Left ventricle myocardium inferior (tissue), 1 donor: ENCODE results near the gene TMCC2. TPM values are rescaled to one million over a fixed set of nuclear protein-coding genes. Genes with fewer than 3 reads are reported as not detected.

Experiments
- DNase-seq: peaks from one replicate; pipeline ENCODE4 v3.0.0-alpha.2; 2020
- H3K27ac ChIP-seq: fragments of 200-600 bp; replicated peaks from 2 replicates; pipeline ENCODE4 v1.8.0; 2021
- H3K27me3 ChIP-seq: fragments of 200-600 bp; 2 replicates; pipeline ENCODE4 v1.8.0; 2021; ENCODE audit warnings: low read depth
- H3K36me3 ChIP-seq: fragments of 200-600 bp; 2 replicates; pipeline ENCODE4 v1.8.0; 2021
- H3K4me1 ChIP-seq: fragments of 200-600 bp; 2 replicates; pipeline ENCODE4 v1.8.0; 2021
- H3K4me3 ChIP-seq: fragments of 200-600 bp; 2 replicates; pipeline ENCODE4 v1.8.0; 2021; ENCODE audit warnings: mild to moderate bottlenecking, moderate library complexity
- H3K9me3 ChIP-seq: fragments of 200-600 bp; replicated peaks from 2 replicates; pipeline ENCODE4 v1.8.0; 2021
- intact Hi-C: fragments of 100-400 bp; cut with micrococcal nuclease; formaldehyde crosslinking; loops from one replicate; pipeline ENCODE4 v1.11.0; 2022
- total RNA-seq: library from RNA; stranded (reverse); fragmentation: NEBNext Ultra II Directional; extraction: Animal tissue kit (Norgen Biotek cat#: 25700); gene quantifications from one replicate; pipeline ENCODE4 v1.2.1, GENCODE V29; 2021
- TF ChIP-seq, protein P1 (sequence below): fragments of 200-600 bp; IDR thresholded peaks from 2 replicates; pipeline ENCODE4 v1.8.0; 2021; ENCODE audit warnings: antibody characterized with exemption, mild to moderate bottlenecking, borderline replicate concordance
- donor health status: DM: no; HTN: yes; CAD: no; lungs with severe emphysema.

The TMCC2 gene
- total RNA-seq, 1 donor from 2014 or later, result 2.5 TPM

GRCh38 chr1:205191622-205192021, 36.1 kb upstream of the TMCC2 start:
- intact Hi-C loops, result no loop called here
- TF ChIP-seq, protein P1, sequence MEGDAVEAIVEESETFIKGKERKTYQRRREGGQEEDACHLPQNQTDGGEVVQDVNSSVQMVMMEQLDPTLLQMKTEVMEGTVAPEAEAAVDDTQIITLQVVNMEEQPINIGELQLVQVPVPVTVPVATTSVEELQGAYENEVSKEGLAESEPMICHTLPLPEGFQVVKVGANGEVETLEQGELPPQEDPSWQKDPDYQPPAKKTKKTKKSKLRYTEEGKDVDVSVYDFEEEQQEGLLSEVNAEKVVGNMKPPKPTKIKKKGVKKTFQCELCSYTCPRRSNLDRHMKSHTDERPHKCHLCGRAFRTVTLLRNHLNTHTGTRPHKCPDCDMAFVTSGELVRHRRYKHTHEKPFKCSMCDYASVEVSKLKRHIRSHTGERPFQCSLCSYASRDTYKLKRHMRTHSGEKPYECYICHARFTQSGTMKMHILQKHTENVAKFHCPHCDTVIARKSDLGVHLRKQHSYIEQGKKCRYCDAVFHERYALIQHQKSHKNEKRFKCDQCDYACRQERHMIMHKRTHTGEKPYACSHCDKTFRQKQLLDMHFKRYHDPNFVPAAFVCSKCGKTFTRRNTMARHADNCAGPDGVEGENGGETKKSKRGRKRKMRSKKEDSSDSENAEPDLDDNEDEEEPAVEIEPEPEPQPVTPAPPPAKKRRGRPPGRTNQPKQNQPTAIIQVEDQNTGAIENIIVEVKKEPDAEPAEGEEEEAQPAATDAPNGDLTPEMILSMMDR, result no peak
- no peak overlapping the region for H3K27ac ChIP-seq
- H3K4me3 ChIP-seq, result no peak overlapping the region
- H3K36me3 ChIP-seq, result peaks cover 9% of the 10 kb centered on the region
- no peaks in the 10 kb centered on the region for H3K9me3 ChIP-seq
- H3K27me3 ChIP-seq, result no peaks in the 10 kb centered on the region
- H3K4me1 ChIP-seq, result peaks cover 28% of the 10 kb centered on the region
- DNase-seq, result no peak

DNA sequence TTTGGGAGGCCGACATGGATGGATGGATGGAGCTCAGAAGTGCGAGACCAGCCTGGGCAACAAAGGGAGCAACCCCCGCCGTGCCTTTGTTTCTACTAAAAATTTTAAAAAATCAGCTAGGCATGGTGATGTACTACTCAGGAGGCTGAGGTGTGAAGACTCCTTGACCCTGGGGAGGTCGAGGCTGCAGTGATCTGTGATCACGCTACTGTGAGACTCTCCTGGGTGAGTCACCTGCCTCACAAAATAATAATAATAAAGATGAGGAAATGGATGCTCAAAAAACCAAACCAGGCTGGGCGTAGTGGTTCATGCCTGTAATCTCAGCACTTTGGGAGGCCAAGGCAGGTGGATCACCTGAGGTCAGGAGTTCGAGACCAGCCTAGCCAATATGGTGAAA, 35.5 kb upstream of the TMCC2 start:
- TF ChIP-seq, protein P1, result no peak
- peaks cover 28% of the 10 kb centered on the region for H3K4me1 ChIP-seq
- DNase-seq, result no peak
- H3K9me3 ChIP-seq, result no peaks in the 10 kb centered on the region
- peaks cover 5% of the 10 kb centered on the region for H3K36me3 ChIP-seq
- H3K27me3 ChIP-seq, result no peaks in the 10 kb centered on the region
- intact Hi-C loops, result no loop called here
- H3K4me3 ChIP-seq, result no peak overlapping the region
- H3K27ac ChIP-seq, result no peak overlapping the region

- H3K27me3 ChIP-seq, result no peaks in the 10 kb centered on the region
- no peak overlapping the region for H3K27ac ChIP-seq
Observed at GRCh38 chr1:205199090-205199930, 28.4 kb upstream of the TMCC2 start.

GRCh38 chr1:205199931-205200299, 27.8 kb upstream of the TMCC2 start:
- intact Hi-C loops, result no loop called here
- TF ChIP-seq, protein P1, result no peak
- H3K36me3 ChIP-seq, result peaks cover 4% of the 10 kb centered on the region
- H3K4me3 ChIP-seq, result no peak overlapping the region
- DNase-seq, result no peak
- peaks cover 7% of the 10 kb centered on the region for H3K4me1 ChIP-seq
- H3K27ac ChIP-seq, result no peak overlapping the region
- no peaks in the 10 kb centered on the region for H3K9me3 ChIP-seq
- H3K27me3 ChIP-seq, result no peaks in the 10 kb centered on the region

More at GRCh38 chr1:205199090-205199930, 28.4 kb upstream of the TMCC2 start:
- Histone ChIP-seq H3K4me3 (no peak overlapping the region), H3K36me3 (peaks cover 4% of the 10 kb centered on the region), H3K4me1 (peaks cover 7% of the 10 kb centered on the region), H3K9me3 (no peaks in the 10 kb centered on the region)
- intact Hi-C loops, result no loop called here
- no peak for DNase-seq
- TF ChIP-seq, protein P1, result no peak

DNA sequence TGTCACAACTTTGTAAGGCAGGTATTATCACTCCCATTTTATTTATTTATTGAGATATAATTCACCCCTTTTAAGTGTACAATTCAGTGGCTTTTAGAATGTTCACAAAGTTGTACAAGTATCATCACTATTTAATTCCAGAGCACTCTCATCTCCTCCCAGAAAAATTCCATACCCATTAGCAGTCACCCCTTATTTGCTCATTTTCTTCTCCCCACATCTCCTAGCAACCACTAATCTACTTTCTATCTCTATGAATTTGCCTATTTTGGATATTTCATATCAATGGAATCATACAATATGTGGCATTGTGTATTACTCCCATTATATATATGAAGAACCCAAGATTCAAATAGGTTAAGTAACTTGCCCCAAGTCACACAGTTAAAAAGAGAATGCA, 23.2 kb upstream of the TMCC2 start:
- TF ChIP-seq, protein P1, result no peak
- intact Hi-C loops, result no loop called here
- H3K4me1 ChIP-seq, result peaks cover 12% of the 10 kb centered on the region
- no peak overlapping the region for H3K27ac ChIP-seq
- no peak overlapping the region for H3K4me3 ChIP-seq
- no peaks in the 10 kb centered on the region for H3K27me3 ChIP-seq
- H3K9me3 ChIP-seq, result no peaks in the 10 kb centered on the region
- DNase-seq, result no peak
- no peaks in the 10 kb centered on the region for H3K36me3 ChIP-seq
